Measurements from ENCODE around the gene VTA1.
"Not testable (repeated sequence)": the region's sequence is repeated elsewhere in the genome, so short reads cannot be mapped to it uniquely, and the experiment has no call there.

VTA1 gene

DNA sequence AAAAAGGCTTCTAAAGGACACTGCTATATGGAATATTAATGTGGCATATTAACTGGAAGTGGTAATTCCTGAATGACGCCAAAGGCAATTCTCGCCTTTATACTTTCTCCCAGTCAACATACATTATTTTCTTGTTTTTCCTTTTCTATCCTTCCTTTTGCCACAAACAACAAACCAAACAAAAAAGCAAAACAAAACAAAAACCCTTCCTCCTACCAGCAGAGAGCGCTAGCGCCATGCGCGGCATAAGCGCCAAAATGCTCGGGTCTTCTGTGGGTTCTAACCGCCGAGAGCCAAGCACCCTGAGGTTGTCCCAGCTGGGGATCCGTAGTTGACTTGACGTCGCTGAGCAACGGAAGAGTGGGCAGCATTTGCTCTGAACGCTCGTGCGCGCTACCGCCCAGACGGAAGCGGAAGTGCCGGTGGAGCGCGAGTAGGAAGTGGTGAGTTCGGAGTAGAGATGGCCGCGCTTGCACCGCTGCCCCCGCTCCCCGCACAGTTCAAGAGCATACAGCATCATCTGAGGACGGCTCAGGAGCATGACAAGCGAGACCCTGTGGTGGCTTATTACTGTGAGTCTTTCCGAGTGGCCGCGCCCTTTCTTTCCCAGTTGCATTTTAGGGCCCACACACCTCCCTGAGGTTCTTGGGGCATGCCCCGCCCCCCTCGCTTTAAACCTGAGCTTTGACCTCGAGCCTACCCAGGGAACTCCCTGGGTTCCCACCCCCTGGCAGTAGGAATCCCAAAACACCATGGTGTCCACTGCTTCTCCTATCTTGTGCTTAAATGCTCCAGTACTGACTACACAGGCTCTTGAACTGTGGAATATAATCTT lies at the start of gene VTA1, which contains the start of gene NMBR:
Gene VTA1 (plus strand): TSS at position 436 of the 835 bp plus-strand sequence. CDS start 25 bp downstream, at position 461.
Gene NMBR (minus strand): TSS at position 295 of the 835 bp plus-strand sequence. CDS start 58,464 bp downstream, outside the sequence.
- DNase-seq, result peak; percentile 93

DNA sequence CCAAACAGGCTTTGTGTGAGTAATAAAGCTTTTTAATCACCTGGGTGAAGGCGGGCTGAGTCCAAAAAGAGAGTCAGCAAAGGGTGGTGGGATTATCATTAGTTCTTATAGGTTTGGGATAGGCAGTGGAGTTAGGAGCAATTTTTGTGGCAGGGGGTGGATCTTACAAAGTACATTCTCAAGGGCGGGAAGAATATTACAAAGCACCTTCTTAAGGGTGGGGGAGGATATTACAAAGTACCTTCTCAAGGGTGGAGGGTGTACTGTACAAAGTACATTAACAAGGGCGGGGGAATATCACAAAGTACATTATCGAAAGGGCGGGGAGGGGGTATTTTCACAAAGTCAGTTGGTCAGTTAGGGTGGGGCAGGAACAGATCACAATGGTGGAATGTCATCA lies 42.2 kb upstream of the VTA1 start:
- DNase-seq, result not testable (repeated sequence)

- not testable (repeated sequence) for DNase-seq
Observed at GRCh38 chr6:142110820-142111219, 36.2 kb upstream of the VTA1 start.

GRCh38 chr6:142112451-142113061 lies 34.5 kb upstream of the VTA1 start:
- DNase-seq, result peak; percentile 35

DNA sequence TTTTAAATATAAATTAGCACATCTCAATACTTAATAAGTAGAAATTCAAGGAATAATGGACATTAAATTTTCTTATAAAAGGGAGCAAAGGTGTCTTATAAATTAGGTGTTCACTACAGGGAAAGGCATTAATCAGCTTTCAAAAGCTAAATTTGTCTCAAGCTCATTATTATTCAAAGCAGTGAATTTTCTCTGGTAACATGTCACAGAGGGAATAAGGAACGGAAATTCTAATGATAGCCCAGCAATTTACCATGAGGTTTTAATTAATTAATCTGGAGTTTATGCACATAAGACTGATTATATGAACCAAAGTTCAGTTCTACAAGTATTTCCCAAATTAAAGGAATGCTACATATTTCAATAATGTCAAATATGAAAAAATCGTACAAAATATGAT lies 29.7 kb upstream of the VTA1 start:
- DNase-seq, result no peak

GRCh38 chr6:142118328-142118727 lies 28.7 kb upstream of the VTA1 start:
- DNase-seq, result no peak

DNA sequence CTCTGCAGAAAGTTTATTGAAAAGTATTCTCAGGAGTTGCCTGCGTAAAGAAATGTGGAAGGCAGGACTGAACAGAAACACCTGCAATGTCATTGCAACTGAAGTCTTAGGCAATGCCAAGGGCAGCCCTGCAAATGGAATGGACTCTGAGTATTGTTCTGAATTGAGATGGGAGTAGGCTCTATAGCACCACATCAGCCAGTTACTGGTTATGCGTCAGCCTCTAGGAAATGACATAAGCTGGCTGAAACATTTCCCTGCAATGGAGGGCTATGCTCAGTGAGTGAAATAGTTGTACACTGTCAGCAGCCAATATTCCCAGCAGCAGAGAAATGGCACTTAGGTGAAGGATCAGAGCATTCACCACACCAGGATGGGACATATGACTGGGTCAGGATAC lies 28.1 kb upstream of the VTA1 start:
- DNase-seq, result no peak

GRCh38 chr6:142121342-142121741 lies 25.7 kb upstream of the VTA1 start:
- DNase-seq, result no peak

GRCh38 chr6:142130814-142131213 lies 16.2 kb upstream of the VTA1 start:
- no peak for DNase-seq

DNA sequence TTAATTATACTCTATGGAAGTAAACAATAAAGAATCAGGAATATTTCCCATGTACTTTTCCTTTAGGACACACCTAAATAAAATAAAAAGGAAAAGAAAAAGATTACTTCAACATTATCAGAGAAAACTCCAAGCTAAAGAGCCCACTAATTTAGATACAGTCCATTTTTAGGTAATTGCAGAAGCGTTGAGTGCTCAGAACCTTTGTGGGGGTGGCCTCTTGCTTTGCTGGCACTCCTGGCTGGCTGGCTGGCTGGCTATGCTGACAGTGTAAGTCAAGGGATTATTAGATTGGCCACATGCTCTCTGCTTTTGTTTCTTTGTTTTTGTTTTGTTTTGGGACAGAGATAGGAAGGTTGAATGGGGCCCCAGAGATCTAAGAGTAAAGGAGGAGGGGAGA lies 14.4 kb upstream of the VTA1 start, which contains the start of gene GJE1:
Gene GJE1 (plus strand): TSS at position 301 of the 400 bp plus-strand sequence. CDS start 234 bp downstream, outside the sequence.
- DNase-seq, result no peak

DNA sequence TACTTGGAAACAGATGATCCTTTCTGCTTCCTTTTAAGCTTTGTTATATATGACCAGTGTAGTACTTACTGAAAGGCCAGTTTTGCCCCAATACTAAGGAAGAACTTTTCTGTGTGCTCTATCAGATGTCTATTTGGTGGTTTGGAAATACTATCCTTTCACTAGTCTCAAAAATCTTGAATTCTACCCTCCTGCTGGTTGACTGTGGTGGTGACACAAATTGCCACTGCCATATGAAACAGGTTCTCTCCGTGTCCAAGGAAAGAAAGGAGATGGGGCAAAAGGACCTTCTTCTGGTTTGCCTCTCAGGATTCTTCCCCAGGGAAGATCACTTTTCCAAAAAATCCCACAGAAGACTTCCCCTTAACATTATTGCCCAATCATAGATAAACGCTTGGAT lies 8.2 kb upstream of the VTA1 start:
- no peak for DNase-seq

DNA sequence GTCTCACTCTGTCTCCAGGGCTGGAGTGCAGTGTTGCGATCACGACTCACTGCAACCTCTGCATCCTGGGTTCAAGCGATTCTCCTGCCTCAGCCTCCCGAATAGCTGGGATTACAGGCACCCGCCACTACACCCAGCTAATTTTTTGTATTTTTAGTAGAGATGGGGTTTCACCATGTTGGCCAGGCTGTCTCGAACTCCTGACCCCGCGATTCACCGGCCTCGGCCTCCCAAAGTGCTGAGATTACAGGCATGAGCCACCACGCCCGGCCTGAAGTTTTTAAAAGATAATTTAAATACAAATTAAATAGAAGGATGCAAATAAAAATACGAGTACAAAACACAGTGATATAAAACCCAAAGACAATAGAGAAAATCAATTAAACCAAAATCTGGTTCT lies 5.5 kb upstream of the VTA1 start:
- DNase-seq, result not testable (repeated sequence)

- DNase-seq, result no peak
Observed at GRCh38 chr6:142152746-142153145, 5.7 kb downstream of the VTA1 start.

DNA sequence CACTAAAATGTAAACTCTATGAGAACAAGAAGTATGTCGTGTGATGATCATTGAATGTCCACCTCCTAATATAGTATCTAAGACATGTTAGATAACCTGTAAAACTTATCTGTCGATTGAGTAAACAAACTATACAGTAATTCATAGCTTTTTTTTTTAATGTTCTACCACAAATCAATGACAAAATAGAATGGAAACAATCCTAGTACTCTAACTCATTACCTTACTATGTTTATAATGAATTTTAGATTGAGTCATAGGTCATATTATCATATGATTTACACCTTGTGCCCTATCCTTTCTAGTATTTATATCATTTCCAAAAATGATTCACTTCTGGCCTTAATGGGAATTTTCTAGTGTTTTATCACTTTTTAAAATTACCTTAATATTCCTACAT lies 6.1 kb downstream of the VTA1 start:
- no peak for DNase-seq

DNA sequence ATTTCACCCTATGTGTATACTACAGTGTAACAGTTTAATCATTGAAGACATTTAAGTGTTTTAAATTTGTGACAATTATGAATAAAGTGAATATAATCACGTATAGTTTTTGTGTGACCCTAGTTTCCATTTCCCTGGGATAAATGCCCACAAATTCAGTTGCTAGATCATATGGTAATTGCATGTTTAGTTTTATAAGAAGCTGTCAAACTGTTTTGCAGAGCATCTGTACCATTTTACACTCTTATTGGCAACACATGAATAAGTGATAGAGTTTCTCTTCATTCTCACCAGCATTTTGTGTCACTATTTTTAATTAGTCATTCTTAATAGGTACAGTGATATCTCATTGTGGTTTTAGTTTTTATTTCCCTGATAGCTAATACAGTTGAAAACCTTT lies 7.3 kb downstream of the VTA1 start:
- no peak for DNase-seq

- no peak for DNase-seq
Observed at GRCh38 chr6:142155091-142155490, 8.0 kb downstream of the VTA1 start.

- DNase-seq, result no peak
Observed at GRCh38 chr6:142155895-142156757, 9.1 kb downstream of the VTA1 start.

GRCh38 chr6:142156758-142157068 lies 9.7 kb downstream of the VTA1 start:
- DNase-seq, result not testable (repeated sequence)

DNA sequence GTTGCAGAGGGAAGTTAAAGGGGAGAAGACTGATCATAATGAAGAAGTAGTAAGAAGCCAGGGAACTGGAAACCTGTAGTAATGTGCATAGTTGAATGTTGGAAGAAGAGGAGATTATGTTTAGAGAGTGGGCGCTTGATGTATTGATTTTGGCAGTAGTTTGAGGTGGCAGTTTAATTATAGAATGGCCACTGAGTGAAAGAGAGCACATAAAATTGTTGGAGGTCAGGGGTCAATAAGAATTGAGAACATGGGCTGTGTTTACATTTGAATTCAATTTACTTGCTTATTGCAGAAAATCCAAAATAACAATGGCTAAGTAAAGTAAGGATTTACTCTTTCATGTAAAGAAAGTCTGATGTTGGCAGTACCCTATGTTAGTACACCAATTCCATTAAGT lies 15.7 kb downstream of the VTA1 start:
- no peak for DNase-seq

DNA sequence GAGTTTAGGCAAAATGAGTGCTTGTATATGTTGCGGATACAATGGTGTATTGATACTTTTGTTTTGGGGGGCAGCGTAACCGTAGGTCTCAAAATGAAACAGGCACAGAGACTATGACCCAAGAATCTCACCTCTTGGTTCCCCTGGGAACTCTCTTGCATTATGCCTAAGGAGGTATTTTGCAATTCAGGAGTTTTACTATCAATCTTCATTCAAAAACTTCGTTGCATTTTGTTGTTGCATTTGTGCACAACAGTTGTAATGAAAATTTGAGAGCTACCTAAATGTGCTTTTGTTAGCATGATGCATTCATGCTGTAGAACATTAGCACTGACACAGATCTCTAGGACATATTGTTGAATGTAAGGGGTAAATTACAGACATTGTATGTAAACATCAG lies 18.2 kb downstream of the VTA1 start:
- DNase-seq, result no peak

DNA sequence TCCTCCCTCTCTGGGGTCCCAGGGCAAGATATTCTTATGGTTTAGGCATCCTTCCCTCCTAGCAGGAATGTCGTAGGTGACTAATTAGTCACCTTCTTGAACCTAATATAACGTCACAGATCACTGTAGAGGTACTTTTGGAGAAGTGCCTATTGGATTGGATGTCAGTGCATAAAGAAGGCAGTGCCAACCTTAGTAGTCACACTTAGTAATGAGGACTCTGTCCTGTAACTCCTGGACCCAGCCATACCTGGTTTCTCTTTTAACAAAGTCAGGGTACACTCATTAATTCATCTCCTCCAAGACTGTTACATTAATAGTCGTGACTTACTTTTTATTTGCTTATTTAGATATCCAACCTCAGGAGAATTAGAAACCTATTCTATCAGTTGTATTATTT lies 20.0 kb downstream of the VTA1 start:
- no peak for DNase-seq

GRCh38 chr6:142167486-142167885 lies 20.4 kb downstream of the VTA1 start:
- no peak for DNase-seq

DNA sequence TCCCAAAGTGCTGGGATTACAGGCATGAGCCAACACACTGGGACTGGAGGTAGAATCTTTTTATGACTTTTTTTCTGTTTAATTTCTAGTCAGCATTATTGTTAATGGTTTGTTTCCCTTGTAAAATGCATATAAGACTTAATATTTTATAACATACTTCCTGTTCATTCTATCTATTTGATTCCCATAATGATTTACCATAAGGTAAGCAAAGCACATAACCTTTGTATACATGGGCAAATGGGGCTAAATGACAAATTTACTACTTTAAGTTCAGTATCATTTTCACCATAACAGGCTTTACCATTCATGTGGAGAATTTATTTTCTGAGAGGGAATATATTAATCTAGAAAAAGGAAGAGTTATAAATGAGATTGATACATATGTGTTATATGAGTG lies 24.3 kb downstream of the VTA1 start:
- DNase-seq, result no peak

All from NK-92 treated with Interleukin-12 subunit alpha and Interleukin-12 subunit beta, amount 100 ng/mL, for 24 hours (cell line).